Endometrial microvascular endothelial cells (primary cell): ENCODE results near the gene WDFY1. TPM values are rescaled to one million over a fixed set of nuclear protein-coding genes. Genes with fewer than 3 reads are reported as not detected.

Source experiments
- in situ Hi-C: cut with HindIII; loops from 2 replicates; pipeline ENCODE4 v1.10.0; 2017; ENCODE audit warnings: low sequenced_read_pairs, low pct_unique_long_range_greater_than_20kb; ENCODE audit errors: inconsistent ontology term
- total RNA-seq: library from RNA; depleted of rRNA; stranded (reverse); fragments of >200 nt; gene quantifications from one replicate; pipeline ENCODE4 v1.2.3, GENCODE V29; 2015; ENCODE audit errors: inconsistent ontology term

WDFY1 gene
- total RNA-seq, 1 donor from 2014 or later = 120 TPM

GRCh38 chr2:223837287-223838061, 107.7 kb downstream of the WDFY1 start, which contains the start of gene AP1S3:
Gene AP1S3 (minus strand): TSS chr2:223837582. CDS start chr2:223837450, 132 bp downstream.
- in situ Hi-C loops = no loop called here

GRCh38 chr2:223835701-223836532, 109.2 kb downstream of the WDFY1 start:
- in situ Hi-C loops = no loop called here

GRCh38 chr2:223834431-223834830, 110.7 kb downstream of the WDFY1 start:
- in situ Hi-C loops = no loop called here

- in situ Hi-C loops = no loop called here
Observed at GRCh38 chr2:223832241-223832903, 112.8 kb downstream of the WDFY1 start.

- in situ Hi-C loops = no loop called here
Observed at GRCh38 chr2:223829128-223829527, 116.0 kb downstream of the WDFY1 start.

GRCh38 chr2:223828314-223828713, 116.8 kb downstream of the WDFY1 start:
- in situ Hi-C loops = no loop called here

- in situ Hi-C loops = no loop called here
Observed at GRCh38 chr2:223826995-223827394, 118.1 kb downstream of the WDFY1 start.

Other genes with a start within 250 kb of the WDFY1 start
- gene AP1S3, start 107.8 kb downstream of the WDFY1 start, total RNA-seq = 18.1 TPM
- gene MRPL44, start 12.1 kb upstream of the WDFY1 start, total RNA-seq = 46.7 TPM
- 6.4 TPM for gene SERPINE2, start 94.0 kb upstream of the WDFY1 start, total RNA-seq